ENCODE results near the gene SBF2. TPM values are rescaled to one million over a fixed set of nuclear protein-coding genes. Genes with fewer than 3 reads are reported as not detected.

SBF2 gene
- total and polyA plus RNA-seq, 2 of the 13 experiments (the other 11 are each of a cell fraction or from before 2014, with no cell fraction given), result 24.0 to 45.8 TPM

DNA sequence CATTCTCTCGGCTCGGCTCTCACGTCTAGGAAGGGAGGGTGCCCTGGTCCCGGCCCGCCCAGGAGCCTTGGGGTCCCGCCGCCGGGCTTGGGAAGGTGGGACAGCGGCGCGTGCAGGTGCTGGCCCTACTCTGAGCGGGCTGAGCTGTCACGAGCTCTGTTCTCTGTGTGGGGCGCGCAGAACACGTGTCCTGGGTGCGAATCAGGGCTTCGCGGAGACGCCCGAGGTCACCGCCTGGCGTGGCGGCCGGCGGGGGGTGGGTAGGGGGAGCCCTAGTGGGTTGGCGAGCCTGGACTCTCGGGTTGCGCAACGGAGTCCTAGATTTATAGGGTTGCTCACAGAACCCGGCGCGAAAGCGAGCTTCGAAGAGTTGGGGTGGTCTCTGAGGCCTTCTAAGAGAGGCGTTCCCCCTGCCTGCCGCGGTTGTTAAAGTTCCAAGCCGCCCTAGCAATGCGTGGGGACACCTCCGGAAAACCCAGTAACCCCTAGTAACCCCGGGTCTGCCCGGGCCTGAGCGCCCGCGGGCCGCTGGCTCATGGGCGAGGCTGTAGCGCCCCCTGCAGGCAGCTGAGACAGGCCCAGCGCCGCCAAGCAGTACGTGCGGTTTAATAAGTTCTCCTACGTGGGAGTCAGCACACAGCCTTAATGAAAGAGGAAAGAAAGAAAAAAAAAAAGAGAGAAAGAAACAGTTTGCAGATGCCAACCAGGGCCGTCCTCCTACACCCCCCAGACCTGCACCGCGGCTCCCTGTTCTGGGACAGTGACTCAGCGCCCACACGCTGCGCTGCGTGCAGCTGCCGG is 13.6 kb upstream of the SBF2 start (continued):
- TF ChIP-seq, protein P1, sequence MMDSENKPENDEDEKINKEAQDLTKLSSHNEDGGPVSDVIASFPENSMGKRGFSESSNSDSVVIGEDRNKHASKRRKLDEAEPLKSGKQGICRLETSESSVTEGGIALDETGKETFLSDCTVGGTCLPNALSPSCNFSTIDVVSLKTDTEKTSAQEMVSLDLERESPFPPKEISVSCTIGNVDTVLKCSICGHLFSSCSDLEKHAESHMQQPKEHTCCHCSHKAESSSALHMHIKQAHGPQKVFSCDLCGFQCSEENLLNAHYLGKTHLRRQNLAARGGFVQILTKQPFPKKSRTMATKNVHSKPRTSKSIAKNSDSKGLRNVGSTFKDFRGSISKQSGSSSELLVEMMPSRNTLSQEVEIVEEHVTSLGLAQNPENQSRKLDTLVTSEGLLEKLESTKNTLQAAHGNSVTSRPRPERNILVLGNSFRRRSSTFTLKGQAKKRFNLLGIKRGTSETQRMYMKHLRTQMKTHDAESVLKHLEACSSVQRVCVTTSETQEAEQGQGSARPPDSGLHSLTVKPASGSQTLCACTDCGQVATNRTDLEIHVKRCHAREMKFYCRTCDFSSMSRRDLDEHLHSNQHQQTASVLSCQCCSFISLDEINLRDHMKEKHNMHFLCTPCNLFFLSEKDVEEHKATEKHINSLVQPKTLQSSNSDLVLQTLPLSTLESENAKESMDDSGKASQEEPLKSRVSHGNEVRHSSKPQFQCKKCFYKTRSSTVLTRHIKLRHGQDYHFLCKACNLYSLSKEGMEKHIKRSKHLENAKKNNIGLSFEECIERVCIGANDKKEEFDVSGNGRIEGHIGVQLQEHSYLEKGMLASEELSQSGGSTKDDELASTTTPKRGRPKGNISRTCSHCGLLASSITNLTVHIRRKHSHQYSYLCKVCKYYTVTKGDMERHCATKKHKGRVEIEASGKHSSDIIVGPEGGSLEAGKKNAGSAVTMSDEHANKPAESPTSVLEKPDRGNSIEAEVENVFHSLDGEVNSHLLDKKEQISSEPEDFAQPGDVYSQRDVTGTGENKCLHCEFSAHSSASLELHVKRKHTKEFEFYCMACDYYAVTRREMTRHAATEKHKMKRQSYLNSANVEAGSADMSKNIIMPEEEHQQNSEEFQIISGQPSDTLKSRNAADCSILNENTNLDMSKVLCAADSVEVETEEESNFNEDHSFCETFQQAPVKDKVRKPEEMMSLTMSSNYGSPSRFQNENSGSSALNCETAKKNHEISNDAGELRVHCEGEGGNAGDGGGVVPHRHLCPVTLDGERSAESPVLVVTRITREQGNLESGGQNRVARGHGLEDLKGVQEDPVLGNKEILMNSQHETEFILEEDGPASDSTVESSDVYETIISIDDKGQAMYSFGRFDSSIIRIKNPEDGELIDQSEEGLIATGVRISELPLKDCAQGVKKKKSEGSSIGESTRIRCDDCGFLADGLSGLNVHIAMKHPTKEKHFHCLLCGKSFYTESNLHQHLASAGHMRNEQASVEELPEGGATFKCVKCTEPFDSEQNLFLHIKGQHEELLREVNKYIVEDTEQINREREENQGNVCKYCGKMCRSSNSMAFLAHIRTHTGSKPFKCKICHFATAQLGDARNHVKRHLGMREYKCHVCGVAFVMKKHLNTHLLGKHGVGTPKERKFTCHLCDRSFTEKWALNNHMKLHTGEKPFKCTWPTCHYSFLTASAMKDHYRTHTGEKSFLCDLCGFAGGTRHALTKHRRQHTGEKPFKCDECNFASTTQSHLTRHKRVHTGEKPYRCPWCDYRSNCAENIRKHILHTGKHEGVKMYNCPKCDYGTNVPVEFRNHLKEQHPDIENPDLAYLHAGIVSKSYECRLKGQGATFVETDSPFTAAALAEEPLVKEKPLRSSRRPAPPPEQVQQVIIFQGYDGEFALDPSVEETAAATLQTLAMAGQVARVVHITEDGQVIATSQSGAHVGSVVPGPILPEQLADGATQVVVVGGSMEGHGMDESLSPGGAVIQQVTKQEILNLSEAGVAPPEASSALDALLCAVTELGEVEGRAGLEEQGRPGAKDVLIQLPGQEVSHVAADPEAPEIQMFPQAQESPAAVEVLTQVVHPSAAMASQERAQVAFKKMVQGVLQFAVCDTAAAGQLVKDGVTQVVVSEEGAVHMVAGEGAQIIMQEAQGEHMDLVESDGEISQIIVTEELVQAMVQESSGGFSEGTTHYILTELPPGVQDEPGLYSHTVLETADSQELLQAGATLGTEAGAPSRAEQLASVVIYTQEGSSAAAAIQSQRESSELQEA (CRISPR knock-in tag; IDR thresholded peaks at IDR 0.05; ENCODE audit: not compliant biosample characterization), result no peak
- TF ChIP-seq ZNF879 (CRISPR knock-in tag; IDR thresholded peaks at IDR 0.05) (no peak), ZNF510 (CRISPR knock-in tag; IDR thresholded peaks at IDR 0.05; ENCODE audit: low read depth) (no peak), HNF4A (CRISPR knock-in tag; IDR thresholded peaks at IDR 0.05) (no peak), CREBL2 (CRISPR knock-in tag; IDR thresholded peaks at IDR 0.05; ENCODE audit: borderline replicate concordance) (no peak), PAWR (CRISPR knock-in tag; IDR thresholded peaks at IDR 0.05; ENCODE audit: borderline replicate concordance) (no peak), ATAD3A (CRISPR knock-in tag; IDR thresholded peaks at IDR 0.05) (no peak), NR2C2 (CRISPR knock-in tag; IDR thresholded peaks at IDR 0.05; ENCODE audit: borderline replicate concordance) (no peak), ZNF790 (CRISPR knock-in tag; IDR thresholded peaks at IDR 0.05; ENCODE audit: borderline replicate concordance) (no peak), ZNF274 (CRISPR knock-in tag; IDR thresholded peaks at IDR 0.05) (no peak), NCOA5 (CRISPR knock-in tag; IDR thresholded peaks at IDR 0.05) (no peak), ZNF33A (CRISPR knock-in tag; IDR thresholded peaks at IDR 0.05; ENCODE audit: borderline replicate concordance) (no peak), ZKSCAN8 (CRISPR knock-in tag; IDR thresholded peaks at IDR 0.05; ENCODE audit: borderline replicate concordance) (0 out of 2 replicates have a peak, but pooled peaks have one; percentile 5), ZKSCAN5 (CRISPR knock-in tag; IDR thresholded peaks at IDR 0.05) (peak; percentile 58), ZFP36L1 (CRISPR knock-in tag; IDR thresholded peaks at IDR 0.05) (peak; percentile 73; the same call in 1 of the 2 replicates), PITX1 (CRISPR knock-in tag; IDR thresholded peaks at IDR 0.05) (peak; percentile 12; the same call in 1 of the 2 replicates), ZNF619 (CRISPR knock-in tag; IDR thresholded peaks at IDR 0.05) (no peak), SIN3A (IDR thresholded peaks at IDR 0.05; ENCODE audit: borderline replicate concordance, low read depth, low read length) (peak; percentile 44; the same call in 1 of the 2 replicates), ZMYM4 (CRISPR knock-in tag; IDR thresholded peaks at IDR 0.05) (no peak), ZNF616 (CRISPR knock-in tag; IDR thresholded peaks at IDR 0.05; ENCODE audit: low read depth) (no peak)
